HG02588 (cell line): Measurements from ENCODE around the gene SIL1.
"Not testable (repeated sequence)": the region's sequence is repeated elsewhere in the genome, so short reads cannot be mapped to it uniquely, and the experiment has no call there.

ENCODE experiments used
- ATAC-seq: cut with Tn5 transposase; IDR thresholded peaks from one replicate; pipeline ENCODE4 v1.9.1; 2021; ENCODE audit warnings: mild to moderate bottlenecking, moderate library complexity; ENCODE audit not compliant: unreplicated experiment

SIL1 gene

GRCh38 chr5:139113892-139114291, 84.3 kb downstream of the SIL1 start:
- ATAC-seq, result no peak

DNA sequence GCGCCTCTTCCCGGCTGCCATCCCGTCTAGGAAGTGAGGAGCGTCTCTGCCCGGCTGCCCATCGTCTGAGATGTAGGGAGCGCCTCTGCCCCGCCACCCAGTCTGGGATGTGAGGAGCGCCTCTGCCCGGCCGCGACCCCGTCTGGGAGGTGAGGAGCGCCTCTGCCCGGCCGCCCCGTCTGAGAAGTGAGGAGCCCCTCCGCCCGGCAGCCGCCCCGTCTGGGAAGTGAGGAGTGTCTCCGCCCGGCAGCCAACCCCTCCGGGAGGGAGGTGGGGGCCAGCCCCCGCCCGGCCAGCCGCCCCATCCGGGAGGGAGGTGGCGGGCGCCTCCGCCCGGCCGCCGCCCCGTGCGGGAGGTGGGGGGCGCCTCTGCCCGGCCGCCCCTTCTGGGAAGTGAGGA, 85.8 kb downstream of the SIL1 start:
- ATAC-seq, result not testable (repeated sequence)

GRCh38 chr5:139110526-139111168, 87.5 kb downstream of the SIL1 start:
- no peak for ATAC-seq

DNA sequence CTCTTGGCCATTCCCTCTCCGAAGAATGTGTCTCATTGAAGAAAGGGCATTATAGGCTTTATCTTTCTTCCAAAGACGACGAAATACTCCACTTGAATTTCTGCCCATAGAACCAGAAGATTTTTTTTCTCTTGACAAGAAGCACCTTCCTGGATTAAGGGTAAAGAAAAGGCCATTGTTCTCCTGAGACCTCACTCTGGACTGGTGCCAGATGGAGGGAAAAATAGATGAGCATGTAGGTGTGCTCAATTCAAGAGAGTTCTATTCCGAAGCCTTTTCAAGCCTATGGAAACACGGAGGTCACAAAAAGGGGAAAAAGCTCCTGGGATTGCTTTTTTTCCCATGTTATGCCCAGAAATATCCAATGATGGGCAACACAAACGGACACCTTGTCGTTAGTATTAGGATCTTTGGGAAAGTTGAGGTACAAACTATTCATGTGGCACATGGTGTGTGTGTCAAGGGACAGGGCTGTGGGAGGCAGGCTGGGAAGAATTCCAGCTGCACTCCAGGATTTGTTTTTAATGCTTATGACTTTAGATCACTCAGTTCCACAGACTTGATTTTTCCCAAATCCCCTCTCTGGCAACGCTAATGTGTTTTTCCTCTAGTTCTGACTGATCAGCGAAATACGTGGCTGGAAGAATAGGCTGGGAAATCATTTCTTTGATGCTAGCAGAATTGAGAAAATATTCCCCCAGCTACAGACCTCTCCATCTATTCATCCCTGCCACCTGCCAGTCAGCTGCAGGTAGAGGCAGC, 89.9 kb downstream of the SIL1 start:
- ATAC-seq, result no peak

- ATAC-seq, result no peak
These were observed 92.5 kb downstream of the SIL1 start for GRCh38 chr5:139105621-139106071.

GRCh38 chr5:139104577-139105276, 93.4 kb downstream of the SIL1 start:
- no peak for ATAC-seq

GRCh38 chr5:139103762-139104161, 94.4 kb downstream of the SIL1 start:
- no peak for ATAC-seq

DNA sequence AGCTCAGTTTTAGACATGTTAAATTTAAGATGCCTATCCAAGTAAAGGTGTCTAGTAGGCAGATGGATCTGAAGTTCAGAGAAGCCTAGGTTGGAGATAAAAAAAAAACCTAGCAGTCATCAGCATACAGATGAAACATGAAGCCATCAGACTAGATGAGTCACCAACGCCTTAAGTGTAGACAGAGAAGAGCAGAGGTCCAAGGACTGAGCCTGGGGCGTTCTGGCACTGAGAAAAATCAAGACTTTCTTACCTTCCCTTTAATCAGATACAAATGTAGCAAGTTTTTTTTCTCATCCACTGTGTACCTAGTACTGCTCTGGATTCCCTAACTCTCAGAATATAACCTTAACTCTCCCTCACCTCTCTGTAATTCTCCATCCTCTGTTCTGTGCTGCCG, 97.3 kb downstream of the SIL1 start:
- ATAC-seq, result no peak

DNA sequence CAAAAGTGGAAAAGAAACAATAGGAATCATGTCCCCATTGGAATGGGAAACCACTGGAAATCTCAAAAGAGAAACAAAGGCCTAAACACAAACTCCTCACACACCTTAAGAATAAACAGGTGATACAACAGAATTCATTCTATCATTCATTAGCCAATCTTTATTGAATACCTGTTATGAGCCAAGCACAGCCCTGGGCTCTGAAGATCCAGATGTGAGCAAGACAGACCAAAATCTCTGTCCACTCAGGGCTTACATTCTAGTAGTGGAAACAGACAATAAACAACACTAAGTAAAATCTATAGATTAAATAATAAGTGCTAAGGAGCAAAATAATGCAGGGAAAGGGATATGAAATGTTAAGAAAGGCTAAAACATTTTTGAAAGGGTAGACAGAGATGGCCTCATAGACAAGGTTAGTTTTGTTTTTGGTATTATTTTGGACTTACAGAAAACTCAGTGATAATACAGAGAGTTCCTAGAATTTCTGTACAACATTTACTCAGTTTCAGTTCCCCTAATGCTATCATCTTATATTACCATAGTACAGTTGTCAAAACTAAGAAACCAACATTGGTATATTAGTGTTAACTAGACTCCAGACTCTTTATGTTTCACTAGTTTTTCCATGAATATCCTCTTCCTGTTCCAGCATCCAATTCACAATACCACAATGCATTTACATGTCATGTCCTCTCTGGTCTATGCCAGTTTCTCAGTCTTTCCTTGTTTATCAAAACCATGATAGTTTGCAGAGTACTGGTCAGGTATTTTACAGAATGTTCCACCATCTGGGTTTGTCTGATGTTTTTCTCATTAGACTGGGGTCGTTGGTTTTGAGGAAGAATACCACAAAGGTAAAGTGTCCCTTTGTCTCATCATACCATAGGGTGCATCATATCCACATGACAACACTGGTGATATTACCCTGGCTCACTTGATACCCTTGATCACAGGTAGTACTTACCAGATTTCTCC, 103.7 kb downstream of the SIL1 start:
- ATAC-seq, result peak; percentile 90

- no peak for ATAC-seq
These were observed 105.3 kb downstream of the SIL1 start for GRCh38 chr5:139092741-139093343.

- no peak for ATAC-seq
These were observed 106.6 kb downstream of the SIL1 start for GRCh38 chr5:139091439-139092156.

DNA sequence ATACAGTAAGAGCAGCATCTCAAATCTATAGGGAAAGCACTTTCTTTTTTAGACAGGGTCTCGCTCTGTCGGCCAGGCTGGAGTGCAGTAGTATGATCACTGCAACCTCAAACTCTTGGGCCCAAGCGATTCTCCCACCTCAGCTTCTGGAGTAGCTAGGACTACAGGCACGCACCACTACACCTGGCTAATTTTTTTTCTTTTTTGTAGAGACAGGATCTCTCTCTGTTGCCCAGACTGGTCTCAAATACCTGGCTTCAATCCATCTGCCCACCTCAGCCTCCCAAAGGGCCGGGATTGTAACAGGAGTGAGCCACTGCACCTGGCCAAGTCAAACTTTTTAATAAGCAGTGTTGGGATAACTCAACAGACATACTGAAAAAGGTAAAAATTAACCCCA, 107.6 kb downstream of the SIL1 start:
- ATAC-seq, result no peak

- no peak for ATAC-seq
These were observed 110.1 kb downstream of the SIL1 start for GRCh38 chr5:139088024-139088423.

- no peak for ATAC-seq
These were observed 115.2 kb downstream of the SIL1 start for GRCh38 chr5:139082813-139083498.

DNA sequence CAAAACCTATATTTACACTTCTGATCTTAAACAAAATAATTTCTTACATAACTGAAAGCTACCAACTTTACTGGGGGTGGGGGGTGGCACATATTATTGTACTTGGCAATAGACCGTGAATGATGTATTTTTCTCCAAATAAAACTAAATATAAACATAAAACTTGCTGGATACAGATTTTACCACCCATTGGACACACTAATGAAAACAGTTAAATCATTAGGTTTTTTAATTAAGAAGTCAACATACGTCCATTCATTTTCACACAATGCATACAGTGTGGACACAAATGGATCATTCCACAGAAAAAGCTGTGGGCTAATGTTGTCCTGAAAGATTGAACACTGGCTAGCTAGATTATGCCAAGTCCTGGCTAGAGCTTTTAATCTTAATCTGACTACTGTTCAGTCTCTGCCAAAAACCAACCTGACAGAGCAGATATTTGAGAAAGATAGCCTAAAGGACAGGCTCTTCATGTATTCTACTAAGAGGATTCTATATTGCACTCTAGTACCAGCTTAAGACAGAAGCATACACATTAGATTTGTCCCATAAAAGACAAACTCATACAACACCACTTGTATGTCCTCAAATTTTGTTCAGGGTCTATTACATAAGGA, 118.1 kb downstream of the SIL1 start:
- no peak for ATAC-seq

GRCh38 chr5:139079225-139079990, 118.8 kb downstream of the SIL1 start:
- ATAC-seq, result no peak

DNA sequence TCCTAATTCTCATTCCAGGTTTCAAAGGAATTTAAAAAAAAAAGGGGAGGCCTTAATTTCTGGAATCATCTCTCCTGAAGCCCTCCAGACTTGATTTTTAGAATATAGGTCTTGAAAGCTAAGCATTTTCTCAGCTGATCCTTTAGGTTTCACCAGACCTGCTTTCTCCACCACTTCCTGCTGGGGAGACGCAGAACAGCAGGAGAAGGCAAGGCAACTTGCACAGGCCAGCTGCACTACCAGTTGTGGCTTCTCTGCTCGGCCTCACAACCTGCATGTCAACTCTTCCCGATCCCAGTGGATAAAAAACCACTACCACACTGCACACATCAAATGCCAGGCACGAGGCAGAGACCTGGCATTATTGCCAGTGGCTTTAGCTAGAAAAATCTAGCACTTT, 119.8 kb downstream of the SIL1 start:
- ATAC-seq, result no peak

DNA sequence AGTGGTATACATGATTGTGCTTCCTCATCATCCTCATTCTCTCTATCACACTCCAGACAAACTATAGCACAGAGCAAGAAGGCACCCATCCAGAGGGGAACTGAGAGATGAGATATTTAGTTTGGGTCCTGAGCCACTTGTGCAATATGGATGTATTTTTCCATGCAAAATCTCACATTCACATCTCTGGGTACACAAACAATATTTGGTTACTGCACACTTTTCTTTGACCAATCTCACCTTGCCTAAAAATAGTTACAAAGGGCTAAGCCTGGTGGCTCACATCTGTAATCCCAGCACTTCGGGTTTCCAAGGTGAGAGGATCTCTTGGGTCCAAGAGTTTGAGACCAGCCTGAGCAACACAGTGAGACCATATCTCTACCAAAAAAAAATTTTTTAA, 120.3 kb downstream of the SIL1 start:
- no peak for ATAC-seq
